Mesothelial cell of epicardium (in vitro differentiated cells): ENCODE data around the gene TEX26. TPM values are rescaled to one million over a fixed set of nuclear protein-coding genes. Genes with fewer than 3 reads are reported as not detected.
A peak's percentile ranks its signal among the peaks of the same experiment; 100 is the strongest.

Source experiments
- DNase-seq, 2 experiments: peaks; one replicate each; pipeline ENCODE4 v3.0.0; 2021; ENCODE audit warnings: low spot score in 2 of 2; ENCODE audit not compliant: unreplicated experiment in 2 of 2
- H3K27ac Mint-ChIP-seq: 2 replicates; pipeline ENCODE4 v1.8.0; 2021; ENCODE audit warnings: mixed read lengths
- H3K27me3 Mint-ChIP-seq: 2 replicates; pipeline ENCODE4 v1.8.0; 2021; ENCODE audit warnings: low read depth, mixed read lengths
- H3K36me3 Mint-ChIP-seq: 2 replicates; pipeline ENCODE4 v1.8.0; 2021; ENCODE audit warnings: mixed read lengths
- H3K4me1 Mint-ChIP-seq: 2 replicates; pipeline ENCODE4 v1.8.0; 2021; ENCODE audit warnings: mixed read lengths
- H3K4me3 Mint-ChIP-seq: 2 replicates; pipeline ENCODE4 v1.8.0; 2021; ENCODE audit warnings: mild to moderate bottlenecking, moderate library complexity, mixed read lengths
- H3K9me3 Mint-ChIP-seq: 2 replicates; pipeline ENCODE4 v1.8.0; 2021; ENCODE audit warnings: mixed read lengths
- total RNA-seq: library from RNA; stranded (reverse); gene quantifications from 3 replicates; pipeline ENCODE4 v1.2.1, GENCODE V29; 2021
- TF ChIP-seq, protein P1 (sequence below): fragments of 200-600 bp; sonication (generic); IDR thresholded peaks from one replicate; pipeline ENCODE4 v1.5.0; 2021; ENCODE audit warnings: antibody characterized with exemption; ENCODE audit not compliant: unreplicated experiment

Gene TEX26
- total RNA-seq, 1 donor from 2014 or later = not detected

DNA sequence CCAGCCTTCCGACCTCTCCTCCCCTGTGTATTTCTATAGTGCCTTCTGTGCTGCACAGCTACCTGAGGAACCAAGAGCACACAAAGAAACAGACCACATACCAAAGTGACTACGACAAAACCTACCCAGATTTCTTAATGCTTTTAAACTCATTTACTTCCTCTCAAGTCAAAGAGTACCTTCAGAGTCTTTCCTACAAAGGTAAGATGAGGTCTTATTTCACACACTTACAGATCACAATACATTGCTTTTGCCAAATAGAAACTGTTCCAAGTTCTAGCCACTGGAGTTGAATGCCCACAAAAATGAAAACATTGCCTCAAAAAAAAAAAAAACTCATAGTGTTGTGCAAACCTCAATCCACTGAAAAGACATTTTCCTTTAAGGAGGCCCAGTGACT lies 36.4 kb downstream of the TEX26 start:
- TF ChIP-seq, protein P1, sequence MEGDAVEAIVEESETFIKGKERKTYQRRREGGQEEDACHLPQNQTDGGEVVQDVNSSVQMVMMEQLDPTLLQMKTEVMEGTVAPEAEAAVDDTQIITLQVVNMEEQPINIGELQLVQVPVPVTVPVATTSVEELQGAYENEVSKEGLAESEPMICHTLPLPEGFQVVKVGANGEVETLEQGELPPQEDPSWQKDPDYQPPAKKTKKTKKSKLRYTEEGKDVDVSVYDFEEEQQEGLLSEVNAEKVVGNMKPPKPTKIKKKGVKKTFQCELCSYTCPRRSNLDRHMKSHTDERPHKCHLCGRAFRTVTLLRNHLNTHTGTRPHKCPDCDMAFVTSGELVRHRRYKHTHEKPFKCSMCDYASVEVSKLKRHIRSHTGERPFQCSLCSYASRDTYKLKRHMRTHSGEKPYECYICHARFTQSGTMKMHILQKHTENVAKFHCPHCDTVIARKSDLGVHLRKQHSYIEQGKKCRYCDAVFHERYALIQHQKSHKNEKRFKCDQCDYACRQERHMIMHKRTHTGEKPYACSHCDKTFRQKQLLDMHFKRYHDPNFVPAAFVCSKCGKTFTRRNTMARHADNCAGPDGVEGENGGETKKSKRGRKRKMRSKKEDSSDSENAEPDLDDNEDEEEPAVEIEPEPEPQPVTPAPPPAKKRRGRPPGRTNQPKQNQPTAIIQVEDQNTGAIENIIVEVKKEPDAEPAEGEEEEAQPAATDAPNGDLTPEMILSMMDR = no peak
- H3K9me3 Mint-ChIP-seq = peaks cover 4% of the 10 kb centered on the region
- H3K4me3 Mint-ChIP-seq = no peak overlapping the region
- H3K27me3 Mint-ChIP-seq = no peaks in the 10 kb centered on the region
- no peak for DNase-seq
- H3K36me3 Mint-ChIP-seq = no peaks in the 10 kb centered on the region
- H3K27ac Mint-ChIP-seq = peak overlapping the region; percentile 77
- peaks cover 59% of the 10 kb centered on the region for H3K4me1 Mint-ChIP-seq

DNA sequence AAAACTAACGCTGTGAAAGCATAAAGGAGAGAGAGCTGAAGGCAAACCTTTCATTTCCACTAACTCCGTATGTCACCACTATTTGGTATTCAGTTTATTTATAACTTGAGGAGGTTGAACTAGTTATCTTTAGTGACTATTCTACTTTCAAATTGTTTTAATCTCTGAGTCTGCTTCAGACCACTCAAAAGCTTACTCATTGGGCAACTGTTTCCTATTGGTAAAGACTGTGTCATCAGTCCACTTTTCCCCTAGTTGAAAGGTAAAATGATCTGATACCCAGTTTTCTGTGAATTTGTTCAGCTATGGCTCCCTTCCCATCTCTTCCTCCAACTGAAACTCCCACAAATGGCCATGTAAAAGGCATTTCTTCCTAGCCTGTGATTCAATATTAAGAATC lies 39.1 kb downstream of the TEX26 start:
- Mint-ChIP-seq H3K4me3 (no peak overlapping the region), H3K36me3 (no peaks in the 10 kb centered on the region), H3K27me3 (no peaks in the 10 kb centered on the region), H3K4me1 (peaks cover 65% of the 10 kb centered on the region), H3K9me3 (peaks cover 4% of the 10 kb centered on the region), H3K27ac (peak overlapping the region; percentile 82)
- DNase-seq = no peak
- TF ChIP-seq, protein P1 = no peak

- Mint-ChIP-seq H3K4me1 (peaks cover 69% of the 10 kb centered on the region), H3K36me3 (no peaks in the 10 kb centered on the region), H3K27ac (peak overlapping the region; percentile 94), H3K4me3 (no peak overlapping the region), H3K27me3 (no peaks in the 10 kb centered on the region), H3K9me3 (no peaks in the 10 kb centered on the region)
- no peak for DNase-seq
- TF ChIP-seq, protein P1 = no peak
Observed at GRCh38 chr13:30972888-30973377, 40.5 kb downstream of the TEX26 start.

- TF ChIP-seq, protein P1 = no peak
- Mint-ChIP-seq H3K4me1 (peaks cover 58% of the 10 kb centered on the region), H3K27me3 (no peaks in the 10 kb centered on the region), H3K36me3 (no peaks in the 10 kb centered on the region), H3K4me3 (no peak overlapping the region), H3K9me3 (no peaks in the 10 kb centered on the region), H3K27ac (peak overlapping the region; percentile 74)
- no peak for DNase-seq
Observed at GRCh38 chr13:30974350-30974749, 41.9 kb downstream of the TEX26 start.

- DNase-seq = no peak
- H3K36me3 Mint-ChIP-seq = no peaks in the 10 kb centered on the region
- H3K4me1 Mint-ChIP-seq = peaks cover 45% of the 10 kb centered on the region
- H3K9me3 Mint-ChIP-seq = no peaks in the 10 kb centered on the region
- H3K4me3 Mint-ChIP-seq = no peak overlapping the region
- no peaks in the 10 kb centered on the region for H3K27me3 Mint-ChIP-seq
- TF ChIP-seq, protein P1 = no peak
- H3K27ac Mint-ChIP-seq = peak overlapping the region; percentile 32
Observed at GRCh38 chr13:30976025-30976424, 43.6 kb downstream of the TEX26 start.
